GM12873 (cell line): ENCODE measurements around the gene CCL17.

Experiments
- CTCF ChIP-seq: IDR thresholded peaks from 2 replicates; pipeline ENCODE4 v1.5.1; 2012; ENCODE audit warnings: low read depth, mild to moderate bottlenecking, moderate library complexity, low read length, control low read depth; ENCODE audit not compliant: insufficient read depth; ENCODE audit errors: missing control alignments

The CCL17 gene

GRCh38 chr16:57381791-57382534 is 22.6 kb upstream of the CCL17 start:
- no peak for TF ChIP-seq CTCF

GRCh38 chr16:57382535-57383275 is 21.9 kb upstream of the CCL17 start:
- peak; percentile 26 for TF ChIP-seq CTCF

GRCh38 chr16:57383276-57384247 is 21.0 kb upstream of the CCL17 start:
- no peak for TF ChIP-seq CTCF

GRCh38 chr16:57384248-57385070 is 20.1 kb upstream of the CCL17 start:
- no peak for TF ChIP-seq CTCF

GRCh38 chr16:57385083-57385482 is 19.5 kb upstream of the CCL17 start:
- TF ChIP-seq CTCF = no peak

- TF ChIP-seq CTCF = no peak
Observed at GRCh38 chr16:57386381-57386951, 18.1 kb upstream of the CCL17 start.
